K562 (cell line): ENCODE measurements around the gene YIF1A. TPM values are rescaled to one million over a fixed set of nuclear protein-coding genes. Genes with fewer than 3 reads are reported as not detected.

Experiments
- ASH1L ChIP-seq: fragments of 450-650 bp; IDR thresholded peaks from 2 replicates; pipeline ENCODE4 v1.6.1; 2018; ENCODE audit warnings: borderline replicate concordance, mild to moderate bottlenecking, low read depth; ENCODE audit not compliant: partially characterized antibody
- BACH1 ChIP-seq: fragments of 200-800 bp; sonication (Bioruptor generic); IDR thresholded peaks from 2 replicates; pipeline ENCODE4 v1.6.1; 2016; ENCODE audit warnings: missing genetic modification characterization, missing compliant biosample characterization
- CBX1 ChIP-seq: sonication (generic); IDR thresholded peaks from 2 replicates; pipeline ENCODE4 v1.6.1; 2016; ENCODE audit warnings: antibody characterized with exemption, low read depth, mild to moderate bottlenecking
- MAX ChIP-seq: sonication (generic); formaldehyde crosslinking; IDR thresholded peaks from 2 replicates; pipeline ENCODE4 v1.9.0; 2022; ENCODE audit warnings: mild to moderate bottlenecking, missing genetic modification reagents
- MYC ChIP-seq, 2 experiments: fragments of 250-450 bp in 1 of 2; sonication (Bioruptor Pico) in 1 of 2; IDR thresholded peaks; 2 replicates each; pipeline versions ENCODE4 v1.5.1 to v1.6.1; 2012 to 2021; ENCODE audit warnings: low read depth in 2 of 2, borderline replicate concordance in 1 of 2, improper control_type of control experiment in 1 of 2, low read length in 1 of 2, mild to moderate bottlenecking in 1 of 2, moderate library complexity in 1 of 2
- PCBP2 ChIP-seq: fragments of 200-400 bp; formaldehyde crosslinking; IDR thresholded peaks from 2 replicates; pipeline ENCODE4 v1.6.1; 2018; ENCODE audit warnings: low read length, low read depth, mild to moderate bottlenecking, moderate library complexity; ENCODE audit not compliant: poor library complexity, severe bottlenecking
- PTTG1 ChIP-seq: fragments of 450-650 bp; IDR thresholded peaks from 2 replicates; pipeline ENCODE4 v1.6.1; 2016; ENCODE audit warnings: low read depth, mild to moderate bottlenecking, missing genetic modification characterization, missing compliant biosample characterization
- RAD51 ChIP-seq: fragments of 450-650 bp; IDR thresholded peaks from 2 replicates; pipeline ENCODE4 v1.7.1; 2016; ENCODE audit warnings: low read depth, mild to moderate bottlenecking, borderline replicate concordance
- TAF1 ChIP-seq: IDR thresholded peaks from 2 replicates; pipeline ENCODE4 v1.6.1; 2011; ENCODE audit warnings: mild to moderate bottlenecking, low read length, moderate library complexity; ENCODE audit not compliant: insufficient read depth, control insufficient read depth, severe bottlenecking; ENCODE audit errors: extremely low read depth
- TGIF2 ChIP-seq: sonication (generic); formaldehyde crosslinking; IDR thresholded peaks from 2 replicates; pipeline ENCODE4 v1.8.1; 2022; ENCODE audit warnings: mild to moderate bottlenecking, missing genetic modification reagents, moderate library complexity
- THAP7 ChIP-seq: fragments of 250-450 bp; sonication (Bioruptor Pico); IDR thresholded peaks from 2 replicates; pipeline ENCODE4 v1.5.0; 2021
- THRB ChIP-seq: fragments of 450-650 bp; formaldehyde crosslinking; conservative IDR thresholded peaks from 2 replicates; pipeline ENCODE4 v1.4.0; 2022; ENCODE audit warnings: mild to moderate bottlenecking, missing genetic modification characterization
- XRCC4 ChIP-seq: IDR thresholded peaks from one replicate; pipeline ENCODE4 v1.6.1; 2011; ENCODE audit not compliant: insufficient read depth, insufficient read length; ENCODE audit errors: extremely low read depth
- ZNF507 ChIP-seq: conservative IDR thresholded peaks from 2 replicates; pipeline ENCODE4 v1.6.1; 2017; ENCODE audit warnings: missing genetic modification characterization, missing compliant biosample characterization
- ZNF668 ChIP-seq: fragments of 250-450 bp; sonication (Bioruptor Pico); IDR thresholded peaks from 2 replicates; pipeline ENCODE4 v1.8.0; 2022; ENCODE audit warnings: mild to moderate bottlenecking, inconsistent platforms
- ZZZ3 ChIP-seq: fragments of 450-650 bp; IDR thresholded peaks from 2 replicates; pipeline ENCODE4 v1.6.1; 2016; ENCODE audit warnings: antibody characterized with exemption, mild to moderate bottlenecking, moderate library complexity
- polyA plus RNA-seq, 8 experiments: library from polyadenylated mRNA; depleted of rRNA in 4 of 8; stranded (reverse) in 5 of 8; unstranded in 3 of 8; fragments of >200 nt; fragmentation: Nextera tagmentation in 2 of 8; fragmentation: Illumina TruSeq in 1 of 8; extraction: Ambion mirVana in 2 of 8; extraction: Trizol in 1 of 8; gene quantifications; 2 replicates each; pipeline versions ENCODE4 v1.2.1 to v1.2.3, GENCODE V29; 2011 to 2014; ENCODE audit warnings: inconsistent platforms in 1 of 8, missing spikeins in 1 of 8
- total RNA-seq, 7 experiments: library from RNA; depleted of rRNA in 6 of 7; stranded (reverse); fragments of >200 nt in 6 of 7; fragmentation: Illumina TruSeq in 2 of 7; extraction: Trizol in 2 of 7; gene quantifications; 2 replicates each; pipeline versions ENCODE4 v1.2.1 to v1.2.3, GENCODE V29; 2011 to 2021; ENCODE audit warnings: low replicate concordance in 1 of 7
- TF ChIP-seq, protein P1 (sequence below): fragments of 450-650 bp; formaldehyde crosslinking; IDR thresholded peaks from 2 replicates; pipeline ENCODE4 v1.4.0; 2022; ENCODE audit warnings: mild to moderate bottlenecking, moderate library complexity
- TF ChIP-seq, protein P2 (sequence below): fragments of 250-450 bp; sonication (Bioruptor Pico); IDR thresholded peaks from 2 replicates; pipeline ENCODE4 v1.4.0; 2020; ENCODE audit warnings: mild to moderate bottlenecking, moderate library complexity
- TF ChIP-seq, protein P3 (sequence below): IDR thresholded peaks from 2 replicates; pipeline ENCODE4 v1.6.1; 2012; ENCODE audit warnings: low read depth, low read length, improper control_type of control experiment, borderline replicate concordance

The YIF1A gene
- total and polyA plus RNA-seq, 9 of the 15 experiments (the other 6 are each of a cell fraction or from before 2014, with no cell fraction given) = 8.6 to 121 (median 77.2) TPM

DNA sequence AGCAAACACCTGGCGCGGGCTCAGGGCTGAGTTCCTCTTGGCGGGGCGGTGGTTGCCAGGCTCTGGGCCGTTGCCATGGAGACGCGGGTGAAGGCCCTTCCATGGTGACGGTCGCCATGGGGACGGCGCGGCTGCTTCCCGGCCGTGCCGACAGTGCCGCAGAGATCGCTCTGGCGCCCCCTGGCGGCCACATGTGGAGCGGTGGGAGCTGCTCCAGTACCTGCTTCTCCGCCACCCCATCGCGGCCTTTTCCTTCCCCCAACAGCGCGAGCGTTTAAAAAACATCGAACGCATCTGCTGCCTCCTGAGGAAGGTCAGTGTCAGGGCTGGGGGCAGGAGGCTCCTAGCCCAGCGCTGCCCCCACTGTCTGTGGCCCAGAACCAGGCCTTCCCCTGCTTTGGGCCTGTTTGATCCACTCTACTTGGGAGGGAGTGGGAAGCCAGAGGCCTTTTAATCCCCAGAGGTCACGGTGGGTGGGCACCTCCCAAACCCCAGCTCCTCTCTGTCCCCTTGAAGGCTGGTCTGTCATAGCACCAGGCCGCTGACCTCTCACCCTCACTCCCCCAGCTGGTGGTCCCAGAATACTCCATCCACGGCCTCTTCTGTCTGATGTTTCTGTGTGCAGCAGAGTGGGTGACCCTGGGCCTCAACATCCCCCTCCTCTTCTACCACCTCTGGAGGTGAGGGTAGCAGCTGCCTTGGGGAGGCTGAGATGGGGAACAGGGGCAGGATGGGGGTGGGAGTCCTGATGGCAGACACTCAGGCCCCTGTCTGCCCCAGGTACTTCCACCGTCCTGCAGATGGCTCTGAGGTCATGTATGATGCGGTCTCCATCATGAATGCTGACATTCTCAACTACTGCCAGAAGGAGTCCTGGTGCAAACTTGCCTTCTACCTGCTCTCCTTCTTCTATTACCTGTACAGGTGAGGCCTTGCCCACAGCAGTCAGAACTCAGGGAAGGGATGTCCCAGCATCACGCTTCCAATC, 6.2 kb downstream of the YIF1A start (continued):
- TF ChIP-seq PCBP2 (no peak), RAD51 (no peak), PTTG1 (tag) (no peak), TGIF2 (CRISPR knock-in tag) (no peak), BACH1 (tag) (no peak), CBX1 (no peak), ZZZ3 (no peak), ASH1L (no peak), ZNF668 (no peak), THRB (CRISPR knock-in tag) (no peak), ZNF507 (no peak), THAP7 (CRISPR knock-in tag) (no peak), MAX (CRISPR knock-in tag) (peak; percentile 45), XRCC4 (no peak), TAF1 (no peak), MYC (IDR thresholded peaks at IDR 0.05; ENCODE audit: low read depth, low read length) (peak; percentile 62; the same call in 1 of the 2 replicates), MYC (CRISPR knock-in tag; IDR thresholded peaks at IDR 0.05; ENCODE audit: borderline replicate concordance, low read depth) (0 out of 2 replicates have a peak, but pooled peaks have one; percentile 23)
- TF ChIP-seq, protein P1, sequence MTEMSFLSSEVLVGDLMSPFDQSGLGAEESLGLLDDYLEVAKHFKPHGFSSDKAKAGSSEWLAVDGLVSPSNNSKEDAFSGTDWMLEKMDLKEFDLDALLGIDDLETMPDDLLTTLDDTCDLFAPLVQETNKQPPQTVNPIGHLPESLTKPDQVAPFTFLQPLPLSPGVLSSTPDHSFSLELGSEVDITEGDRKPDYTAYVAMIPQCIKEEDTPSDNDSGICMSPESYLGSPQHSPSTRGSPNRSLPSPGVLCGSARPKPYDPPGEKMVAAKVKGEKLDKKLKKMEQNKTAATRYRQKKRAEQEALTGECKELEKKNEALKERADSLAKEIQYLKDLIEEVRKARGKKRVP (CRISPR knock-in tag) = 0 out of 2 replicates have a peak, but pooled peaks have one; percentile 38
- TF ChIP-seq, protein P2, sequence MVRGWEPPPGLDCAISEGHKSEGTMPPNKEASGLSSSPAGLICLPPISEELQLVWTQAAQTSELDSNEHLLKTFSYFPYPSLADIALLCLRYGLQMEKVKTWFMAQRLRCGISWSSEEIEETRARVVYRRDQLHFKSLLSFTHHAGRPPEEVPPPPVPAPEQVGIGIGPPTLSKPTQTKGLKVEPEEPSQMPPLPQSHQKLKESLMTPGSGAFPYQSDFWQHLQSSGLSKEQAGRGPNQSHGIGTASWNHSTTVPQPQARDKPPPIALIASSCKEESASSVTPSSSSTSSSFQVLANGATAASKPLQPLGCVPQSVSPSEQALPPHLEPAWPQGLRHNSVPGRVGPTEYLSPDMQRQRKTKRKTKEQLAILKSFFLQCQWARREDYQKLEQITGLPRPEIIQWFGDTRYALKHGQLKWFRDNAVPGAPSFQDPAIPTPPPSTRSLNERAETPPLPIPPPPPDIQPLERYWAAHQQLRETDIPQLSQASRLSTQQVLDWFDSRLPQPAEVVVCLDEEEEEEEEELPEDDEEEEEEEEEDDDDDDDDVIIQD (CRISPR knock-in tag) = no peak
- TF ChIP-seq, protein P3, sequence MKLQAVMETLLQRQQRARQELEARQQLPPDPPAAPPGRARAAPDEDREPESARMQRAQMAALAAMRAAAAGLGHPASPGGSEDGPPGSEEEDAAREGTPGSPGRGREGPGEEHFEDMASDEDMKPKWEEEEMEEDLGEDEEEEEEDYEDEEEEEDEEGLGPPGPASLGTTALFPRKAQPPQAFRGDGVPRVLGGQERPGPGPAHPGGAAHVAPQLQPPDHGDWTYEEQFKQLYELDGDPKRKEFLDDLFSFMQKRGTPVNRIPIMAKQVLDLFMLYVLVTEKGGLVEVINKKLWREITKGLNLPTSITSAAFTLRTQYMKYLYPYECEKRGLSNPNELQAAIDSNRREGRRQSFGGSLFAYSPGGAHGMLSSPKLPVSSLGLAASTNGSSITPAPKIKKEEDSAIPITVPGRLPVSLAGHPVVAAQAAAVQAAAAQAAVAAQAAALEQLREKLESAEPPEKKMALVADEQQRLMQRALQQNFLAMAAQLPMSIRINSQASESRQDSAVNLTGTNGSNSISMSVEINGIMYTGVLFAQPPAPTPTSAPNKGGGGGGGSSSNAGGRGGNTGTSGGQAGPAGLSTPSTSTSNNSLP = 0 out of 2 replicates have a peak, but pooled peaks have one; percentile 21
